ENCODE measurements around the gene KCTD17. TPM values are rescaled to one million over a fixed set of nuclear protein-coding genes. Genes with fewer than 3 reads are reported as not detected.
A peak's percentile ranks its signal among the peaks of the same experiment; 100 is the strongest.

The KCTD17 gene
- total RNA-seq, 1 donor from 2014 or later, result 17.5 TPM

DNA sequence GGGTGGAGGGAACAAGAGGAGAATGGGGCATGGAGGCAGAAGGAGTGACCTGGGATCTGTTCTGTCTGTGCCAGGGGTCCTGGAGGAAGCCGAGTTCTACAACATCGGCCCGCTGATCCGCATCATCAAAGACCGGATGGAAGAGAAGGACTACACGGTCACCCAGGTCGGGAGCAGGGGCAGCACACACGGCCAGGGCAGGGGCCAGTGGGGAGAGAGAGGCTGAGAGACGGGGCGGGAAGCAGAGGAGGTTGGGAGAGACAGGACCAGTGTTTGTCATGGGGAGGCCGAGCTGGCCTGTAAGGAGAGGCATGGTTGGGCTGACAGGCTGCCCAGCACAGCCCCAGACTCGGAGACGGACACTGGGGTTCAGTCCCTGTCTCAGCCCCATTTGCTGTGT is 4.7 kb downstream of the KCTD17 start:
- DNase-seq (ENCODE audit: low spot score), result no peak
- Histone ChIP-seq H3K4me2 (no peak overlapping the region), H3K9ac (no peak overlapping the region), H3K79me2 (ENCODE audit: low read depth) (no peaks in the 10 kb centered on the region), H3K27ac (no peak overlapping the region), H2AFZ (replicated peaks) (no peak overlapping the region), H3K27me3 (no peaks in the 10 kb centered on the region), H3F3A (ENCODE audit: low read depth) (peaks cover 2% of the 10 kb centered on the region), H3K4me1 (peaks cover 5% of the 10 kb centered on the region), H4K20me1 (ENCODE audit: low read depth) (peaks cover 5% of the 10 kb centered on the region), H3K9me3 (ENCODE audit: low read depth) (no peaks in the 10 kb centered on the region), H3K36me3 (no peaks in the 10 kb centered on the region), H3K4me3 (no peak overlapping the region)
- no peaks in the 10 kb centered on the region for H3K27me3 Mint-ChIP-seq (ENCODE audit: insufficient read depth, low read depth)
- H3K36me3 Mint-ChIP-seq, result peaks cover 7% of the 10 kb centered on the region
- H3K27ac Mint-ChIP-seq, result no peak overlapping the region
- H3K9me3 Mint-ChIP-seq, result no peaks in the 10 kb centered on the region
- H3K4me1 Mint-ChIP-seq, result peaks cover 15% of the 10 kb centered on the region
- H3K4me3 Mint-ChIP-seq, result no peak overlapping the region
- TF ChIP-seq CTCF (IDR thresholded peaks at IDR 0.05) (no peak), EZH2 (IDR thresholded peaks at IDR 0.05) (no peak), EZH2phosphoT487 (IDR thresholded peaks at IDR 0.05) (no peak)

DNA sequence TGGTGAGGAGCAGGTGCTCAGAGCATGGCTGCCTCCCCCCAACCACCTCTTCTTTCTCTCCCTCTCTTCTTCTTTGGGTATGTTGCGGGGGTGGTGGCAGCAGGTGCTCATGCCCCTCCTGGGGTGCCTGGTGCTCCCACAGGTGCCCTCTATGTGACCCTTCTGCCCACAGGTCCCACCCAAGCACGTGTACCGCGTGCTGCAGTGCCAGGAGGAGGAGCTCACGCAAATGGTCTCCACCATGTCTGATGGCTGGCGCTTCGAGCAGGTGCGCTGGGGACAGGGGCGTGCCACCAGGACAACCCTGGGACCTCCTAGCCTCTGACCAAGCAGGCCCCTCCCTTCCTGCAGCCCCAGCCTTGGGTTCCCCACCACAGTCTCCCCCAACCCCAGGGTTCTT is 5.7 kb downstream of the KCTD17 start:
- Mint-ChIP-seq H3K27ac (peak overlapping the region; percentile 78), H3K27me3 (ENCODE audit: insufficient read depth, low read depth) (no peaks in the 10 kb centered on the region), H3K36me3 (peaks cover 7% of the 10 kb centered on the region), H3K9me3 (no peaks in the 10 kb centered on the region), H3K4me3 (peak overlapping the region; percentile 21), H3K4me1 (peaks cover 15% of the 10 kb centered on the region)
- H3K27me3 ChIP-seq, result no peaks in the 10 kb centered on the region
- no peak overlapping the region for H3K4me2 ChIP-seq
- no peak overlapping the region for H3K9ac ChIP-seq
- peaks cover 2% of the 10 kb centered on the region for H3F3A ChIP-seq (ENCODE audit: low read depth)
- H2AFZ ChIP-seq (replicated peaks), result no peak overlapping the region
- no peak for TF ChIP-seq EZH2phosphoT487 (IDR thresholded peaks at IDR 0.05)
- TF ChIP-seq CTCF (IDR thresholded peaks at IDR 0.05), result no peak
- no peak for TF ChIP-seq EZH2 (IDR thresholded peaks at IDR 0.05)
- H3K79me2 ChIP-seq (ENCODE audit: low read depth), result no peaks in the 10 kb centered on the region
- H3K4me1 ChIP-seq, result peaks cover 3% of the 10 kb centered on the region
- H3K36me3 ChIP-seq, result no peaks in the 10 kb centered on the region
- H3K4me3 ChIP-seq, result no peak overlapping the region
- no peak overlapping the region for H3K27ac ChIP-seq
- H4K20me1 ChIP-seq (ENCODE audit: low read depth), result peaks cover 3% of the 10 kb centered on the region
- no peaks in the 10 kb centered on the region for H3K9me3 ChIP-seq (ENCODE audit: low read depth)
- no peak for DNase-seq (ENCODE audit: low spot score)

DNA sequence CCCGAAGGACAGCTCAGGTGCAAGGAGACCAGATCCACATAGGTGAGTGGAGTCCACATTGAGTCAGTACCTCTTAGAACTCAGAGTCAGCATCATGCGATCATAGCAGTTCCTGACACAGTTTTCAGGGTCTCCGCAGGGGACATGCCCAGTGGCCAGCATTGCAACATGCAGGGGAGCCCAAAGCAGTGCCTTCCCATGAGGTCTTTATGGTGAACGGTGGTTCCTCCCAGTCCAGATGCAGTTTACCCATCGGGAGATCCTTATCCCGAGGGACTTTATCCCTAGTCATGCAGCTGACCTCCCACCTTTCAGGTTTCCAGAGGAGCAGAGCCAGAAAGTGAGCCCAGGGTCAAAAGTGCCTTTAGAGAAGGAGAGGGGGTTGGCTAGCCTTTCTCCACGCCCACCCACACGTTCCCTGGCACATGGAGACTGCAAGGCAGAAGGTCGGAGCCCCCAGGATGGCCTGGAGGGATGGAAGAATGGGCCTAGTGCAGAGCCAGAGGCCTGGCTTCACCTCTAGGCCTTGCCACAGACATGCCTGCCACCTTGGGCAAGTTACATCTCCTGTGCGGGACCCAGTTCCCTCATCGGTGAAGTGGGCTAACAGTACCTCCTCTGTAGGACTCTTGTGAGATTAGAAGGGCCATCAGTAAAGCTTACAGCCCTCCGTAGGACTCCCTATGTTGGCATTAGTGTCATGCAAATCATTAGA is 6.4 kb downstream of the KCTD17 start:
- Histone ChIP-seq H4K20me1 (ENCODE audit: low read depth) (no peaks in the 10 kb centered on the region), H3F3A (ENCODE audit: low read depth) (no peaks in the 10 kb centered on the region), H3K4me1 (no peaks in the 10 kb centered on the region), H2AFZ (replicated peaks) (no peak overlapping the region), H3K4me3 (no peak overlapping the region), H3K79me2 (ENCODE audit: low read depth) (no peaks in the 10 kb centered on the region), H3K4me2 (no peak overlapping the region), H3K9me3 (ENCODE audit: low read depth) (no peaks in the 10 kb centered on the region), H3K27me3 (no peaks in the 10 kb centered on the region), H3K9ac (no peak overlapping the region), H3K27ac (no peak overlapping the region), H3K36me3 (no peaks in the 10 kb centered on the region)
- H3K4me1 Mint-ChIP-seq, result peaks cover 7% of the 10 kb centered on the region
- H3K36me3 Mint-ChIP-seq, result peaks cover 7% of the 10 kb centered on the region
- H3K9me3 Mint-ChIP-seq, result no peaks in the 10 kb centered on the region
- TF ChIP-seq CTCF (IDR thresholded peaks at IDR 0.05) (no peak), EZH2phosphoT487 (IDR thresholded peaks at IDR 0.05) (no peak), EZH2 (IDR thresholded peaks at IDR 0.05) (no peak)
- no peak for DNase-seq (ENCODE audit: low spot score)
- H3K4me3 Mint-ChIP-seq, result no peak overlapping the region
- no peaks in the 10 kb centered on the region for H3K27me3 Mint-ChIP-seq (ENCODE audit: insufficient read depth, low read depth)
- H3K27ac Mint-ChIP-seq, result no peak overlapping the region
